Dermis microvascular lymphatic vessel endothelial cell (primary cell): ENCODE data around the gene YEATS4. TPM values are rescaled to one million over a fixed set of nuclear protein-coding genes. Genes with fewer than 3 reads are reported as not detected.

Source experiments
- DNase-seq, 2 donors: peaks; one replicate each; pipeline versions ENCODE4 v3.0.0 to v3.0.0-alpha.2; 2010; ENCODE audit warnings: low read depth in 2 of 2
- total RNA-seq: library from RNA; depleted of rRNA; stranded (reverse); fragments of >200 nt; gene quantifications from 2 replicates; pipeline ENCODE4 v1.2.1, GENCODE V29; 2014

Gene YEATS4
- total RNA-seq, 1 donor from 2014 or later: 17.6 TPM

- DNase-seq: no peak
Measured at GRCh38 chr12:69392179-69392928, 32.8 kb downstream of the YEATS4 start.

- no peak for DNase-seq
Measured at GRCh38 chr12:69396041-69396440, 36.5 kb downstream of the YEATS4 start.

- DNase-seq: no peak
Measured at GRCh38 chr12:69396963-69397362, 37.4 kb downstream of the YEATS4 start.

- DNase-seq: no peak
Measured at GRCh38 chr12:69397978-69398377, 38.4 kb downstream of the YEATS4 start.

- no peak for DNase-seq
Measured at GRCh38 chr12:69401940-69402339, 42.4 kb downstream of the YEATS4 start.

GRCh38 chr12:69404851-69405565, 45.5 kb downstream of the YEATS4 start:
- peak in 1 of 2 donors; percentile 5 for DNase-seq

- peak; percentile 94 to 98 for DNase-seq
Measured at GRCh38 chr12:69405566-69405865, 46.0 kb downstream of the YEATS4 start.

- no peak for DNase-seq
Measured at GRCh38 chr12:69406217-69406616, 46.7 kb downstream of the YEATS4 start.

GRCh38 chr12:69410571-69410970, 51.0 kb downstream of the YEATS4 start:
- DNase-seq: no peak

GRCh38 chr12:69412655-69413054, 53.1 kb downstream of the YEATS4 start:
- no peak for DNase-seq

GRCh38 chr12:69415471-69416275, 56.1 kb downstream of the YEATS4 start:
- DNase-seq: peak in 1 of 2 donors; percentile 58

GRCh38 chr12:69417231-69417630, 57.7 kb downstream of the YEATS4 start:
- no peak for DNase-seq

GRCh38 chr12:69417741-69418167, 58.2 kb downstream of the YEATS4 start:
- DNase-seq: no peak

GRCh38 chr12:69419701-69420100, 60.2 kb downstream of the YEATS4 start:
- no peak for DNase-seq

GRCh38 chr12:69421548-69421947, 62.0 kb downstream of the YEATS4 start:
- DNase-seq: no peak

- DNase-seq: no peak
Measured at GRCh38 chr12:69423037-69423905, 63.7 kb downstream of the YEATS4 start.

GRCh38 chr12:69425417-69425816, 65.9 kb downstream of the YEATS4 start:
- no peak for DNase-seq

- DNase-seq: no peak
Measured at GRCh38 chr12:69428351-69429073, 69.0 kb downstream of the YEATS4 start.

- DNase-seq: no peak
Measured at GRCh38 chr12:69430942-69431590, 71.5 kb downstream of the YEATS4 start.

- no peak for DNase-seq
Measured at GRCh38 chr12:69431591-69432222, 72.2 kb downstream of the YEATS4 start.
